ENCODE results near the gene FBXL14. TPM values are rescaled to one million over a fixed set of nuclear protein-coding genes. Genes with fewer than 3 reads are reported as not detected.

Gene FBXL14
- total RNA-seq, 1 donor from 2014 or later = 37.7 TPM

DNA sequence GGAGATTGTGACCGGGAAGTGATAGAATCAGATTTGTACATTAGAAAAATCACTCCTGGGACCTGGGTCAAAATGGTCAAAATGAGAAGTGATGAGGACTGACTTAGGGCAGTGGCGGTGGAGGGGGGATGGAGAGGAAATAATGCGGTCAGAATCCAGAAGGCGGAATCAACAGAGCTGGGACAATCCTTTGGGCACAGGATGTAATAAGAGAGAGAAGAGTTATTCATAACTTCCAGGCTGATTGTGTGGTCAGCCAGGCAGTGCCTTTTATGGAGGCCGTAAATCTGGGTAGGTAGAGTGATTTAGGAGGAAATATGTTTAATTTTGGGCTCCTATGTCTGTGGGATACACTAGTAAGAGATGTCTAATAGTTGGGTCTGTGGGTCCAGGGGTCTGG, 21.6 kb downstream of the FBXL14 start:
- TF ChIP-seq, protein P1, sequence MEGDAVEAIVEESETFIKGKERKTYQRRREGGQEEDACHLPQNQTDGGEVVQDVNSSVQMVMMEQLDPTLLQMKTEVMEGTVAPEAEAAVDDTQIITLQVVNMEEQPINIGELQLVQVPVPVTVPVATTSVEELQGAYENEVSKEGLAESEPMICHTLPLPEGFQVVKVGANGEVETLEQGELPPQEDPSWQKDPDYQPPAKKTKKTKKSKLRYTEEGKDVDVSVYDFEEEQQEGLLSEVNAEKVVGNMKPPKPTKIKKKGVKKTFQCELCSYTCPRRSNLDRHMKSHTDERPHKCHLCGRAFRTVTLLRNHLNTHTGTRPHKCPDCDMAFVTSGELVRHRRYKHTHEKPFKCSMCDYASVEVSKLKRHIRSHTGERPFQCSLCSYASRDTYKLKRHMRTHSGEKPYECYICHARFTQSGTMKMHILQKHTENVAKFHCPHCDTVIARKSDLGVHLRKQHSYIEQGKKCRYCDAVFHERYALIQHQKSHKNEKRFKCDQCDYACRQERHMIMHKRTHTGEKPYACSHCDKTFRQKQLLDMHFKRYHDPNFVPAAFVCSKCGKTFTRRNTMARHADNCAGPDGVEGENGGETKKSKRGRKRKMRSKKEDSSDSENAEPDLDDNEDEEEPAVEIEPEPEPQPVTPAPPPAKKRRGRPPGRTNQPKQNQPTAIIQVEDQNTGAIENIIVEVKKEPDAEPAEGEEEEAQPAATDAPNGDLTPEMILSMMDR (IDR thresholded peaks at IDR 0.05; ENCODE audit: unreplicated experiment) = no peak
- DNase-seq (ENCODE audit: low spot score, unreplicated experiment) = no peak
- Mint-ChIP-seq H3K4me3 (ENCODE audit: low read depth) (no peak overlapping the region), H3K27me3 (peaks cover 50% of the 10 kb centered on the region), H3K4me1 (ENCODE audit: low read depth) (peaks cover 26% of the 10 kb centered on the region), H3K9me3 (ENCODE audit: low read depth) (no peaks in the 10 kb centered on the region), H3K36me3 (ENCODE audit: insufficient read depth) (peaks cover 2% of the 10 kb centered on the region), H3K27ac (no peak overlapping the region)

DNA sequence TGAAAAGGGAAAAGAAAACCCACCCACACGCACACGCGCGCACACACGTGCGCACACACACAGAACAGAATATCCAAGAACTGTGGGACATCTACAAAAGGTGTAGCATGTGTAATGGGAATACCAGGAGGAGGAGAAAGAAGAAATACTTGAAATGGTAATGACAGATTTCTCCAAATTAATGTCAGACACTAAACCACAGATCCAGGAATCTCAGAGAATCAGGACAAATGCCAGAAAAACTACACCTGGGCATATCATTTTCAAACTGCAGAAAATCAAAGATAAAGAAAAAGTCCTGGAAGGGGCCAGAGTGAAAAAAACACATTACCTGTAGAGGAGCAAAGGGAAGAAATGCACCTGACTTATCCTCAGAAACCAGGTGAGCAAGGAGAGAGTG, 26.5 kb downstream of the FBXL14 start:
- TF ChIP-seq, protein P1 (IDR thresholded peaks at IDR 0.05; ENCODE audit: unreplicated experiment) = no peak
- Mint-ChIP-seq H3K27ac (no peak overlapping the region), H3K9me3 (ENCODE audit: low read depth) (no peaks in the 10 kb centered on the region), H3K4me3 (ENCODE audit: low read depth) (no peak overlapping the region), H3K4me1 (ENCODE audit: low read depth) (peaks cover 2% of the 10 kb centered on the region), H3K36me3 (ENCODE audit: insufficient read depth) (no peaks in the 10 kb centered on the region), H3K27me3 (peaks cover 41% of the 10 kb centered on the region)
- DNase-seq (ENCODE audit: low spot score, unreplicated experiment) = no peak

DNA sequence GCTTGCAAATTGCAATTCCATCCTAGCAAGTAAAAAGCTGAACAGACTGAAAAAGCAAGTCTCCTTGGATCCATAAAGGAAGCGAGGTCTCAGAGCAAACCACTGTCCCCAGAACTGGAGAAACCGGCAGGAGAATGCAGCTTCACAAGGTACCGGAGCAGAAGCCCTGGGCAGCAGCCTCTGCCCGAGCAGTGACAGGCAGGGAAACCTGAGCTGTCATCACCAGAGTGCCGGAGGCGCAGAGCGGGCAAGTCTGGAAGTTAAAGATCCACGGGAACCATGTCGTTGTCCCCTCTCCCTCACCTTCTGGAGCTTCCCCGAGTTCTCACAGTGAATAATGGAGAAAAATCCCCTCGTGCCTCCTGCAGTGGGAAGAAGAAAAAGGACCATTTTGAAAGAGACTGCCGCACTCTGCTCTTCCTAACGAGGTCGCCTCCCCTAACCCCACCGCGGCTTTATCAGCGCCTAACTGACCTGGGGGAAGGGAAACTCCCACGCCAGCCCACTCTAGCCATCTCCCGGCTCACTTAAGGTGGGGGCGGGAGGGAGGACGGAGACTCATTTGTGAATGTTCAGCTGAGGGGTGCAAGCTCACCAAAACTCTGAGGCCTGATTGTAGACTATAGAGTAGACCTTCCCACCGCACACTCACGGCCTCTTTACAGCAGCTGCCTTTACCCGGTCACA, 27.8 kb downstream of the FBXL14 start:
- Mint-ChIP-seq H3K9me3 (ENCODE audit: low read depth) (no peaks in the 10 kb centered on the region), H3K27ac (no peak overlapping the region), H3K4me1 (ENCODE audit: low read depth) (peaks cover 2% of the 10 kb centered on the region), H3K4me3 (ENCODE audit: low read depth) (no peak overlapping the region), H3K36me3 (ENCODE audit: insufficient read depth) (no peaks in the 10 kb centered on the region), H3K27me3 (peaks cover 31% of the 10 kb centered on the region)
- no peak for DNase-seq (ENCODE audit: low spot score, unreplicated experiment)
- TF ChIP-seq, protein P1 (IDR thresholded peaks at IDR 0.05; ENCODE audit: unreplicated experiment) = no peak

DNA sequence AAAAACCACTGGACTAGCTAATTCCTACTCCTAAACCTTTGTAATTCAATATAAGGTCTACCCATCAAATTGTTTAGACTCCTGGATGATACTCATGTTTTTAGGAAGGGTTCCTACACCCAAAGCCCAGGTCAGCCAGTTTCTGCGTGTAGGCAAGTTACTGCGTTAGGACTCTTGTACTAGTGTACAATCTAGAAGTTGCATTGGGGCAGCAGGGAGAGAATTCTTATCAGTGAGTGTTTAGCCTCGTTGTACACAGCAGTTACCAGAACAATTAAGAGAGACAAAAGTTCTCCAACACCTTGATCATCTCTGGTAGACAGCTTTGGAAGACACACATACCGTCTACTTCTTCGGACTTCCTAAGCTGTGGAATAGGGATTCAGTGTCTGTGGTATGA, 29.2 kb downstream of the FBXL14 start:
- Mint-ChIP-seq H3K4me3 (ENCODE audit: low read depth) (no peak overlapping the region), H3K27ac (no peak overlapping the region), H3K36me3 (ENCODE audit: insufficient read depth) (no peaks in the 10 kb centered on the region), H3K4me1 (ENCODE audit: low read depth) (peaks cover 2% of the 10 kb centered on the region), H3K27me3 (peaks cover 24% of the 10 kb centered on the region), H3K9me3 (ENCODE audit: low read depth) (no peaks in the 10 kb centered on the region)
- no peak for DNase-seq (ENCODE audit: low spot score, unreplicated experiment)
- TF ChIP-seq, protein P1 (IDR thresholded peaks at IDR 0.05; ENCODE audit: unreplicated experiment) = no peak

DNA sequence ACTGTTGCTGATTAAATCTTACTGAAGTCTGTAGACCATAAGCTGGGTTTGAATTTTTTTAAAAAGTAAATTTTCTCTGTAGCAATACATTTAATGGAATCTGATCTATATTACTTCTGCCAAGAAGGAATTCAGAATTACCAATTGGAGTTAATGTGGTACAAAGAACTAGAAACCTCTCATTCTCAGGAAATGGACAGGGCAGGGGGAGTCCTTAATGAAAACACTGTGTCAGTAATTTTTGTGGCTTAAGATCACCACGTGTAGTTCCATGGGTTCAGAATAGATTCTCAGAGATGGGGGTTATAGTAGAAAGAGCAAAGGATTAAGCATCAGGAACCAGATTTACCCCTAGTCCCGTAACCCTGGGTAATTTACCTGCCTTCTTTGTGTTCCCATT, 30.3 kb downstream of the FBXL14 start:
- Mint-ChIP-seq H3K4me1 (ENCODE audit: low read depth) (peaks cover 4% of the 10 kb centered on the region), H3K36me3 (ENCODE audit: insufficient read depth) (no peaks in the 10 kb centered on the region), H3K27me3 (peaks cover 22% of the 10 kb centered on the region), H3K4me3 (ENCODE audit: low read depth) (no peak overlapping the region), H3K27ac (no peak overlapping the region), H3K9me3 (ENCODE audit: low read depth) (no peaks in the 10 kb centered on the region)
- DNase-seq (ENCODE audit: low spot score, unreplicated experiment) = no peak
- TF ChIP-seq, protein P1 (IDR thresholded peaks at IDR 0.05; ENCODE audit: unreplicated experiment) = no peak
